HFFc6 (cell line): ENCODE results near the gene COX17. TPM values are rescaled to one million over a fixed set of nuclear protein-coding genes. Genes with fewer than 3 reads are reported as not detected.
"Not testable (repeated sequence)": the region's sequence is repeated elsewhere in the genome, so short reads cannot be mapped to it uniquely, and the experiment has no call there.

Experiments
- DNase-seq: peaks from one replicate; pipeline ENCODE4 v3.0.0-alpha.2; 2018
- H3K27ac Mint-ChIP-seq: 2 replicates; pipeline ENCODE4 v1.8.0; 2020; ENCODE audit warnings: mild to moderate bottlenecking, mixed read lengths
- H3K27me3 Mint-ChIP-seq: 2 replicates; pipeline ENCODE4 v1.8.0; 2021; ENCODE audit warnings: mild to moderate bottlenecking, moderate library complexity, mixed read lengths; ENCODE audit not compliant: insufficient read depth
- H3K36me3 Mint-ChIP-seq: 2 replicates; pipeline ENCODE4 v1.8.0; 2021; ENCODE audit warnings: low read depth, mixed read lengths
- H3K4me1 Mint-ChIP-seq: 2 replicates; pipeline ENCODE4 v1.8.0; 2020; ENCODE audit warnings: low read depth, mixed read lengths
- H3K4me3 Mint-ChIP-seq: 2 replicates; pipeline ENCODE4 v1.8.0; 2020; ENCODE audit warnings: mild to moderate bottlenecking, moderate library complexity, mixed read lengths
- H3K9me3 Mint-ChIP-seq: 2 replicates; pipeline ENCODE4 v1.8.0; 2020; ENCODE audit warnings: mild to moderate bottlenecking, mixed read lengths
- CTCF ChIP-seq: fragments of 200-600 bp; sonication (generic); IDR thresholded peaks from 2 replicates; pipeline ENCODE4 v1.5.0; 2021; ENCODE audit warnings: antibody characterized with exemption, mild to moderate bottlenecking
- total RNA-seq, 6 experiments: library from RNA; stranded (reverse); fragmentation: NEBNext Ultra II Directional; extraction: Animal tissue kit (Norgen Biotek cat#: 25700); gene quantifications; 2 replicates in 1 of 6; 3 replicates in 5 of 6; pipeline ENCODE4 v1.2.3, GENCODE V29; 2021

COX17 gene
- total RNA-seq, 6 experiments from 2014 or later: 28.9 to 41.0 (median 35.2) TPM

GRCh38 chr3:119697394-119697793 is 20.2 kb upstream of the COX17 start:
- H3K36me3 Mint-ChIP-seq: no peaks in the 10 kb centered on the region
- peaks cover 6% of the 10 kb centered on the region; the same call in 1 of the 2 replicates for H3K4me1 Mint-ChIP-seq
- no peak overlapping the region for H3K4me3 Mint-ChIP-seq
- DNase-seq: no peak
- H3K9me3 Mint-ChIP-seq: no peaks in the 10 kb centered on the region
- no peak overlapping the region for H3K27ac Mint-ChIP-seq
- TF ChIP-seq CTCF: no peak
- peaks cover 9% of the 10 kb centered on the region for H3K27me3 Mint-ChIP-seq

DNA sequence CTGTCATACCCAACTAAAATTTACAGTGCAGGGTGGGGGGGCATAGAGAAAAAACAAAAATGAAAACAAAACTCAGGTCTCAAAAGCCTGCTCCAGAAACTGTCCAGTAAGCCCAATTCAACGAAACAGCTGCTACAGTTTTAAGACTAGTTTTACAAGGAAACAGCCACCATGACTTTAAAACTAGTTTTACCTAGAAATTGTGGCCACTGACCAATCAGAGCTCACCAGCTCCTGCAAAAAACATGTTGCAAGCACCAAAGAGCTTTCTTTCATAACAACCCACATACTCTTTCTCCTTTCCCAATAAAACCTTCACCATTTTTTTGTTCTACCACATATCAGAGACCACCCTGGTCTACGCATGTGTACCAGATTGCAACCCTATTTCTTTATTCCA is 18.3 kb upstream of the COX17 start:
- no peak for TF ChIP-seq CTCF
- peak; percentile 10 for DNase-seq
- Mint-ChIP-seq H3K27me3 (peaks cover 9% of the 10 kb centered on the region), H3K36me3 (no peaks in the 10 kb centered on the region), H3K4me3 (no peak overlapping the region), H3K4me1 (no peaks in the 10 kb centered on the region), H3K27ac (no peak overlapping the region), H3K9me3 (no peaks in the 10 kb centered on the region)

GRCh38 chr3:119690043-119690656 is 12.9 kb upstream of the COX17 start:
- peaks cover 20% of the 10 kb centered on the region for H3K27me3 Mint-ChIP-seq
- no peaks in the 10 kb centered on the region for H3K36me3 Mint-ChIP-seq
- peak; percentile 41 for DNase-seq
- TF ChIP-seq CTCF: peak; percentile 80
- H3K4me3 Mint-ChIP-seq: no peak overlapping the region
- no peaks in the 10 kb centered on the region for H3K4me1 Mint-ChIP-seq
- peaks cover 8% of the 10 kb centered on the region for H3K9me3 Mint-ChIP-seq
- no peak overlapping the region for H3K27ac Mint-ChIP-seq

- TF ChIP-seq CTCF: no peak
- Mint-ChIP-seq H3K4me3 (no peak overlapping the region), H3K9me3 (peaks cover 8% of the 10 kb centered on the region), H3K27ac (no peak overlapping the region), H3K4me1 (no peaks in the 10 kb centered on the region), H3K27me3 (peaks cover 19% of the 10 kb centered on the region), H3K36me3 (no peaks in the 10 kb centered on the region)
- no peak for DNase-seq
Measured at GRCh38 chr3:119683421-119683820, 6.2 kb upstream of the COX17 start.

DNA sequence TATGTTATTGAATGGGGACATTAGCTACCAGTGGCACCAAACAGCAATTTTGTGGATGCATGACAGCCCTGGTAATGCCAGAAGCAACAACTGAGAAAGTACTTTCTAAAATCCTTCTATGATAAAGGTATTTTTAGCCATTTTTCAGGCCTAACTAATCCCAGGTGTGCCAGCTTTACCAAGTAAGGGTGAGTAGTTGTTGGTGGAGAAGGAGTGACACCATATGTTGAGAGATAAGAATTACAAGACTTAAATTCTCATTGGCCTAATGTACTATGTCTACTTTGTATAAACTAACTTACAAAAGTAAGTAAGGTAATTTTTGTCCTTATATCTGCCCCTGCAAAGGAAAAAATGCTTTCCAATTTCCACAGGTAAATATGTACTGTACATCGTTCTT is 4.1 kb upstream of the COX17 start:
- peak; percentile 47 for DNase-seq
- no peaks in the 10 kb centered on the region for H3K36me3 Mint-ChIP-seq
- H3K4me3 Mint-ChIP-seq: no peak overlapping the region
- TF ChIP-seq CTCF: peak; percentile 76
- peaks cover 12% of the 10 kb centered on the region for H3K27me3 Mint-ChIP-seq
- no peaks in the 10 kb centered on the region for H3K9me3 Mint-ChIP-seq
- H3K4me1 Mint-ChIP-seq: peaks cover 13% of the 10 kb centered on the region
- no peak overlapping the region for H3K27ac Mint-ChIP-seq

DNA sequence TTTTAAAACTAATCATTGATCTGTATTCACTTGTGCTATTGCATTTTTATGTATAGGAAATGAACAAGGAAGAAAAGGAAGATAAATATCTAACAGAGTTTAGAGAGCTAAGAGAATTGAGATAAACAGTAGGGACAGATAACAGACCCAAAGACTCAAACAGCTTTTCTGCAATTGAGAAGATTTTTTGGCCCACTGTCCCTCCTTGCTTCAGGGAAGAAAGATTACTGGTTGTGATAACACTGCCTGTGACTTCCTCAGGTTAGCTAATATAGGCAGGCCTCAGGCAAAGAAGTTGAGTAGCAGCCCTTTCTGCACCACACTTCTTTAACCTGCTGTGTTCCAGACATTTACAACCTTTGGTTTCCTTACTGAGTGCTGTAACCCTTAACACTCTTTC is 2.7 kb upstream of the COX17 start:
- no peak for DNase-seq
- Mint-ChIP-seq H3K4me1 (peaks cover 27% of the 10 kb centered on the region), H3K27ac (no peak overlapping the region), H3K9me3 (no peaks in the 10 kb centered on the region), H3K36me3 (peaks cover 2% of the 10 kb centered on the region; the same call in 1 of the 2 replicates), H3K4me3 (no peak overlapping the region), H3K27me3 (peaks cover 5% of the 10 kb centered on the region; the same call in 1 of the 2 replicates)
- TF ChIP-seq CTCF: no peak

- H3K27ac Mint-ChIP-seq, H3K27me3 Mint-ChIP-seq, H3K9me3 Mint-ChIP-seq, H3K36me3 Mint-ChIP-seq, DNase-seq, H3K4me3 Mint-ChIP-seq: not testable (repeated sequence)
- H3K4me1 Mint-ChIP-seq: peaks cover 28% of the 10 kb centered on the region
Measured at GRCh38 chr3:119678209-119678608, 1.0 kb upstream of the COX17 start.
